Kidney (tissue), 14 donors: ENCODE results near the gene SFR1. TPM values are rescaled to one million over a fixed set of nuclear protein-coding genes. Genes with fewer than 3 reads are reported as not detected.

ENCODE experiments used
- DNase-seq, 5 donors: peaks; one replicate each; pipeline ENCODE4 v3.0.0-alpha.2; 2013 to 2020
- FAIRE-seq: peaks from 2 replicates; lab custom pipeline; 2012; peaks lifted over from hg19 to GRCh38; lab: Jason Lieb, UNC
- H3K27ac ChIP-seq, 2 donors: one replicate each; pipeline ENCODE4 v1.7.0; 2013; ENCODE audit warnings: low read depth in 2 of 2, low read length in 2 of 2, inconsistent platforms in 1 of 2
- H3K27me3 ChIP-seq: one replicate; pipeline ENCODE4 v1.7.1; 2013; ENCODE audit warnings: low read length, inconsistent platforms; ENCODE audit not compliant: control insufficient read depth, insufficient read depth
- H3K36me3 ChIP-seq, 3 donors: one replicate each; pipeline versions ENCODE4 v1.7.0 to v1.7.1; 2013; ENCODE audit warnings: low read length in 3 of 3, control low read depth in 1 of 3, inconsistent platforms in 1 of 3; ENCODE audit not compliant: insufficient read depth in 3 of 3, control insufficient read depth in 2 of 3
- H3K4me1 ChIP-seq, 3 donors: one replicate each; pipeline versions ENCODE4 v1.7.0 to v1.7.1; 2013; ENCODE audit warnings: low read length in 3 of 3, inconsistent platforms in 1 of 3, low read depth in 1 of 3; ENCODE audit not compliant: control insufficient read depth in 2 of 3, insufficient read depth in 2 of 3
- H3K4me3 ChIP-seq, 3 donors: one replicate each; pipeline versions ENCODE4 v1.7.0 to v1.8.1; 2013; ENCODE audit warnings: low read length in 3 of 3, control low read depth in 1 of 3, inconsistent platforms in 1 of 3
- H3K9ac ChIP-seq, 3 donors: one replicate each; pipeline versions ENCODE4 v1.7.0 to v1.7.1; 2013; ENCODE audit warnings: low read length in 3 of 3, control low read depth in 1 of 3, inconsistent platforms in 1 of 3
- H3K9me3 ChIP-seq, 3 donors: one replicate each; pipeline versions ENCODE4 v1.7.0 to v1.7.1; 2013; ENCODE audit warnings: low read length in 3 of 3, control low read depth in 1 of 3, inconsistent platforms in 1 of 3; ENCODE audit not compliant: control insufficient read depth in 2 of 3, insufficient read depth in 1 of 3
- CTCF ChIP-seq: IDR thresholded peaks from 3 replicates; pipeline ENCODE4 v1.5.1; 2012; ENCODE audit warnings: mild to moderate bottlenecking, moderate library complexity, borderline replicate concordance; ENCODE audit not compliant: insufficient read depth; ENCODE audit errors: extremely low read depth
- intact Hi-C: fragments of 100-400 bp; cut with DNase I; formaldehyde crosslinking; loops from one replicate; pipeline ENCODE4 v1.11.1; 2022
- polyA plus RNA-seq: library from polyadenylated mRNA; stranded (reverse); fragments of 350-450 nt; fragmentation: Illumina TruSeq; extraction: RNeasy Lipid Tissue Mini Kit (QIAGEN cat#74804); gene quantifications from one replicate; pipeline ENCODE4 v1.2.3, GENCODE V29; 2014; ENCODE audit warnings: low read depth, low replicate concordance; ENCODE audit not compliant: insufficient read depth
- total RNA-seq: library from RNA; stranded (reverse); fragmentation: NEBNext Ultra II Directional; extraction: Animal tissue kit (Norgen Biotek cat#: 25700); gene quantifications from one replicate; pipeline ENCODE4 v1.2.1, GENCODE V29; 2021
- donor health status: control.
- donor health status: control.
- donor health status: control.
- donor health status: control.
- donor health status: control.
- donor health status: DM: yes; HTN: yes; CAD: no.
- donor health status: Normal renal cell carcinoma (clear cell type).

Gene SFR1
- total and polyA plus RNA-seq, 2 donors from 2014 or later, result 7.3 to 9.3 TPM

DNA sequence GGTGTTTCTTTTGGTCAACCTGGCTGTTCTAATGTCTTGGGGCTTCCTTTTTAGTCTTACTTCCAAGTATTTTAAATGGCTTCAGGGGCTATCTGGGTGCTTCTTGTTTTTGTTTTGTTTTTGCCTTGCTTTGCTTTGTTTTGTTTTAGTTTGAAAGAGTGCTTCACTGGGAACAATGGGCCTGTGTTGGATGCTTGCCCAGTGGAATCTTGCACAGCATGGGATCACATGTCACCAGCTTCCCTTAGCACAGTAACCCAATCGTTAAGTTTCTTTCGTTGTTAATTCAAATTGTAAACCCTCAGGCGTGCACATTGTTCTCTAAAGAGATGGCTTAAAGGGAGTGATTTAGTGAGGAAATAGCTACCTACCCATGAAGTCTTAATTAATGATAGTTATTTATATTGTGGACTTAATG is 45.2 kb upstream of the SFR1 start:
- H3K4me3 ChIP-seq, result no peak overlapping the region
- H3K4me1 ChIP-seq, result peaks cover 0 to 5% (median 0%) of the 10 kb centered on the region in 3 donors
- H3K36me3 ChIP-seq, result no peaks in the 10 kb centered on the region
- no peak for TF ChIP-seq CTCF
- FAIRE-seq (peak; percentile 59), DNase-seq (peak in 3 of 5 donors; percentile 41 to 88 (median 72))
- H3K27me3 ChIP-seq, result no peaks in the 10 kb centered on the region
- no peak overlapping the region for H3K9ac ChIP-seq
- no peaks in the 10 kb centered on the region for H3K9me3 ChIP-seq
- intact Hi-C loops, result no loop called here
- H3K27ac ChIP-seq, result peak overlapping the region in 1 of 2 donors; percentile 56

- Histone ChIP-seq H3K9me3 (no peaks in the 10 kb centered on the region), H3K36me3 (no peaks in the 10 kb centered on the region), H3K27ac (no peak overlapping the region), H3K4me1 (peaks cover 0 to 5% (median 0%) of the 10 kb centered on the region in 3 donors), H3K4me3 (no peak overlapping the region), H3K27me3 (no peaks in the 10 kb centered on the region), H3K9ac (no peak overlapping the region)
- intact Hi-C loops, result no loop called here
- no peak for FAIRE-seq
- no peak for TF ChIP-seq CTCF
- no peak for DNase-seq
These were observed 44.7 kb upstream of the SFR1 start for GRCh38 chr10:104077247-104077646.

- DNase-seq, result peak in 1 of 5 donors; percentile 15
- no peak for FAIRE-seq
- H3K36me3 ChIP-seq, result no peaks in the 10 kb centered on the region
- no peak for TF ChIP-seq CTCF
- no peak overlapping the region for H3K27ac ChIP-seq
- peaks cover 0 to 5% (median 0%) of the 10 kb centered on the region in 3 donors for H3K4me1 ChIP-seq
- intact Hi-C loops, result no loop called here
- no peak overlapping the region for H3K4me3 ChIP-seq
- H3K9me3 ChIP-seq, result no peaks in the 10 kb centered on the region
- no peaks in the 10 kb centered on the region for H3K27me3 ChIP-seq
- H3K9ac ChIP-seq, result no peak overlapping the region
These were observed 44.3 kb upstream of the SFR1 start for GRCh38 chr10:104077663-104078151.

- H3K27me3 ChIP-seq, result no peaks in the 10 kb centered on the region
- intact Hi-C loops, result no loop called here
- H3K9ac ChIP-seq, result no peak overlapping the region
- H3K36me3 ChIP-seq, result no peaks in the 10 kb centered on the region
- peaks cover 0 to 10% (median 0%) of the 10 kb centered on the region in 3 donors for H3K4me1 ChIP-seq
- peak in 1 of 5 donors; percentile 29 for DNase-seq
- FAIRE-seq, result no peak
- peak; percentile 36 for TF ChIP-seq CTCF
- H3K27ac ChIP-seq, result no peak overlapping the region
- no peak overlapping the region for H3K4me3 ChIP-seq
- H3K9me3 ChIP-seq, result no peaks in the 10 kb centered on the region
These were observed 41.2 kb upstream of the SFR1 start for GRCh38 chr10:104080762-104081161.
